NOMO-1 (cell line): ENCODE results near the gene MRAP2.
"Not testable (repeated sequence)": the region's sequence is repeated elsewhere in the genome, so short reads cannot be mapped to it uniquely, and the experiment has no call there.

ENCODE experiments used
- DNase-seq, 2 experiments: peaks; one replicate each; lab custom pipeline; 2025; ENCODE audit not compliant: unreplicated experiment in 2 of 2; lab: John Stamatoyannopoulos, UW

The MRAP2 gene

DNA sequence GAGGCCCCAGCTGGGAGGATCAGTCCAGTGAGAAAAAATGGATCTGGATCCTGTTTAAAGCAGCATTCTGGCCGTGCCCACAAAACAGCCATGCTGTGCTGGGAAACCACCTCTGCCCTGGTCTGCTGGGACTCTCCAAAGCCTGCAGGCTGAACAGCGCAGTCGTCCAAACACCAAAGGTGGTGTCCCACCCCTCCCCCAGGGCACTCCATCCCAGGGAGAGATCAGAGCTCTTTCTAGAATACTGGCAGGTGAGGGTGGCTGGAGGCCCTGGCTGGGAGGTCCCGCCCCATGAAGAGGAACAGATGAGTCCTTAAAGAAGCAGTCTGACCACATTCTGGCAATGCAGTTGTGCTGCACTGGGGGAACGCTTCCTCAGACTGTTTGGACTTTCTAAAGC, 84.6 kb downstream of the MRAP2 start:
- DNase-seq, result no peak

DNA sequence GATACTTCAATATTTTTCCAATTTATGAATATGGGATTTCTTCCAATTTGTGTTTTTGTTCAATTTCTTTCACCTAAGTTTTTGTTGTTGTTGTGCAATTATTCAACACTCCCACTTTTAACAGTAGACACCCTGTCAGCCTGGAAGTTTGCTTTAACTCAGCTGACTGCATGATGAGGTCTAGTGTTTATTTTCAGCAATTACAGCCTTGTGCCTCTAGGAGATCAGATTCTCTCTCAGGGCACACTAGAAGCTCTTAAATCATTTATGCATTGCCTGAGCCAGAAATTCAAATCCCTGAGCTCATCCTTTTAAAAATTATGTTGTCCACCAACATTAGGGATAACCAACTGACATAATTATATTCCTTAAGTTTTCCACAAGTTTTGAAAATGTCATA, 85.7 kb downstream of the MRAP2 start:
- no peak for DNase-seq

DNA sequence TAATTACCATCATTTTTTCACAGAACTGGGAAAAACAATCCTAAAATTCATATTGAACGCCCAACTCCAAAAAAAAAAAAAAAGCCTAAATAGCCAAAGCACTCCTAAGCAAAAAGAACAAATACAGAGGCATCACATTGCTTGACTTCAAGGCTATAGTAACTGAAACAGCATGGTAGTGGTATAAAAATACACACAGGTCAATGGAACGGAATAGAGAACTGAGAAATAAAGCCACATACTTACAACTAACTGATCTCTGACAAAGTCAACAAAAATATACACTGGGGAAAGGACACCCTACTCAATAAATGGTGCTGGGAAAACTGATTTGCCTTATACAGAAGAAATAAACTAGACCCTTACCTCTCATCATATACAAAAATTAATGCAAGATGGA, 89.6 kb downstream of the MRAP2 start:
- no peak for DNase-seq

DNA sequence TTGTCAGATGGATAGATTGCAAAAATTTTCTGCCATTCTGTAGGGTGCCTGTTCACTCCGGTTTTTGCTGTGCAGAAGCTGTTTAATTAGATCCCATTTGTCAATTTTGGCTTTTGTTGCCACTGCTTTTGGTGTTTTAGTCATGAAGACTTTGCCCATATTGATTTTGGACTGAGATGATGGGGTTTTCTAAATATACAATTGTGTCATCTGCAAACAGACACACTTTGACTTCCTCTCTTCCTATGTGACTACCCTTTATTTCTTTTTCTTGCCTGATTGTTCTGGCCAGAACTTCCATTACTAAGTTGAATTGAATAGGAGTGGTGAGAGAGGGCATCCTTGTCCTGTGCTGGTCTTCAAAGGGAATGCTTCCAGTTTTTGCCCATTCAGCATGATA, 96.0 kb downstream of the MRAP2 start:
- DNase-seq, result not testable (repeated sequence)

DNA sequence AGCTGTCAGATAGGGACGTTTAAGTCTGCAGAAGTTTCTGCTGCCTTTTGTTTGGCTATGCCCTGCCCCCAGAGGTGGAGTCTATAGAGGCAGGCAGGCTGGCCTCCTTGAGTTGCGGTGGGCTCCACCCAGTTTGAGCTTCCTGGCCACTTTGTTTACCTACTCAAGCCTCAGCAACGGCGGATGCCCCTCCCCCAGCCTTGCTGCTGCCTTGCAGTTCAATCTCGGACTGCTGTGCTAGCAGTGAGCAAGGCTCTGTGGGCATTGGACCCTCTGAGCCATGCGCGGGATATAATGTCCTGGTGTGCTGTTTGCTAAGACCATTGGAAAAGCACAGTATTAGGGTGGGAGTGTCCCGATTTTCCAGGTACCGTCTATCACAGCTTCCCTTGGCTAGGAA, 99.8 kb downstream of the MRAP2 start:
- not testable (repeated sequence) for DNase-seq

DNA sequence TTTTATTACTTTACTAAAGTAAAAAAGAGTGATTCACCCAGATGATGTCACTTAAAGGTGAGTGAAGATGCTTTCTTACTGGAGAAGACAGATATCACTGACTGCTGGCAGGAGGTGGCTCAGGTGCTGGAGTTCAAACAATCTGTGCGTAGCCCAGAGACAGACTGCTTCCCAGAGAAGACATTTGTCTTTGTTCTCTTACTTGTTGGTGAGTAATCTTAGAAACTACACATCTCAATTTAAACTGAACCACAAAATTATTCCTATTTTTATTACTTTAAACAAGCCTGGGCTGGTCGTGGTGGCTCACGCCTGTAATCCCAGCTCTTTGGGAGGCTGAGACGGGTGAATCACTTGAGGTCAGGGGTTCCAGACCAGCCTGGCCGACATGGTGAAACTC, 101.7 kb downstream of the MRAP2 start:
- DNase-seq, result no peak

DNA sequence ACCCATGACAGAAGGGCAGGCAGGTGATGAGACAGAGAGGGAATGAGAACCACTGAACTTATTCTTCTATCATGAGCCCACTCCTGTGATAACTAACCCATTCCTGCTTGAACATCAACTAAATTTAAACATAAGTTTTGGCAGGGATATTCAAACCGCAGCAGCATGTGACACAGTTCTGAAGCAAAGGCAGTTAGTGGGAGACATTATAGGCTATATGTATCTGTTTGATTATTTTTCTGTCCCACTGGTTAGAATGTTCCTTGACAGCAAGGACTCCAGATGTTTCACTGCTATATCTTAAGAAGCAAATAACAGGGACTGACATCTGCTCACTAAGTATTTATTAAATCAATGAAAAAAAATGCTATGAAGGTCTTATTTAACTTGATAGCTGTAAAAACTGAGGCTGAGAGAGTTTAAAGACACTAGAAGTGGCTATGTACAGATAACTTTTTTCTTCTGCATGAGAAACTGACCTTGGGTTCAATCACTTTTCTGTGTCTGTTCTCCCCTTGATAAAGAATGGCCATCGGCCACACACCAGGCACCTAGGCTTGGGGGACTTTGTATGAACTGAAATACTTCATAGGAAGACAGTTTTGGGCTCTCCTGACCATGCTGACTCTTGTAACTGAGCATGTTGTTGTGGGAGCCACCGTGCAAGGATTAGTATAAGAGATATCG, 102.9 kb downstream of the MRAP2 start:
- no peak for DNase-seq

DNA sequence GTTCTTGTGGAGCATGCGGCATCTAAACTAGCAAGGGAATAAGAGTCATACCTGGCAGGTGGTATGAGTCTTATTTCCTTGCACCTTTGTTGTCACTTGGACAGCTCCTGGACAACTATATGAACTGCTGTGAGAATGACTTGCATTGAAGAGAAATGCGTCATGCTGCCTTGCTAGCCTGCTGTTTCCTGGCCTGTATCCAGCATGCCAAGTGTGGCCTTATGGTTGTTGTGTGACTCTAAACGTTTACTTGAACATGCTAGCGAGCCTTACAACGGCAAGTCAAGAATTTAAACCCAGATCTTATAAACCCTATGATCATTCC, 103.4 kb downstream of the MRAP2 start:
- no peak for DNase-seq

DNA sequence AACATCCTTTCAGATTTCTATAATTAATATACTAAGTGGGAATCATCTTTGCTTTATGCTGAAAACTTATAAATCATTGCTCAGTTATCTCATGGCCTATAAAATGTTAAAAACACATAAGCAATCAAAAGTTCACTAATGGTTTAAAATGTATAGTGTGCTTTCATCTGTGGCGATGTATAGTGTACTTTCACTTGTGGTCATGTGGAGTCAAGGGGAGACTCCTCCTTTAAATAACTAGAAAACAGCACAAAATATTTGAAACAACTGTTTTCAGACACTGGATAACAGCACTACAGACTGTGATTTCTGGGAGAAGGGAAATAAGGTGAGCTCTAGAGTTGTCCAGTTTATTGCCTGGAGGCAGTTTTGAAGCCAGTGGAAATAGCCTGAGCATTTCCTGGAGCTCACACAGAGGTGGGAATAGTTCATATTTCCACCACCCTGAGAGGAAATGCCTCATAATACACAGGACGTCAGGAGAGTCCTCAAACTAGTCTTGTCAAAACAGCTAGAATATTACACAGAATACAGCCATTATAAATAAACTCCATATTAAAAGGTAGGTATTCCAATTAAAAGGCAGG, 104.5 kb downstream of the MRAP2 start:
- DNase-seq, result no peak

DNA sequence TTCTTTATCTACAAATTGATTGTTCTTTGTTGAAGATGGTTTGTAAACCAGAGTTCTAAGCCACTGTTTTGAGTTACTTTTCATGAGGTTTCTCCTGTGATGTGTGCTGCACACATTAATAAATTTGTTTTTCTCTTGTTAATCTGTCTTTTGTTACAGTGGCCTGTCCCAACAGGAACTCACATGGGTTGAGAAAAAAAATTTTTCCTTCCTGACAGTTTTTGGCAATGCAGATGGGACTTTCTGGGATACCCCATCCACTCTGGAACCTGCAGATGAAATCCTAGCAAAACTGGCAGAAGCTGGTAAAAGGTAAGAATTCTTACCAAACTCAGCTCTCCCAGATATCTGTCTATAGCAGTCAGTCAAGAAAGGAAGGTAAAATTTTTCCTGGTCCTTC, 105.7 kb downstream of the MRAP2 start:
- no peak for DNase-seq
